WTC11 (cell line): Measurements from ENCODE around the gene RSPRY1. TPM values are rescaled to one million over a fixed set of nuclear protein-coding genes. Genes with fewer than 3 reads are reported as not detected.

ENCODE experiments used
- ATAC-seq: fragments of 200-7000 bp; cut with Tn5 transposase; 2 replicates; pipeline ENCODE4 v1.10.0; 2021; ENCODE audit warnings: mild to moderate bottlenecking, moderate library complexity
- CTCF ChIA-PET: fragments of 300-600 bp; sonication (Branson Sonifier 250); formaldehyde crosslinking; loops from one replicate; lab custom pipeline; 2021; ENCODE audit warnings: antibody characterized with exemption; lab: Charles Lee
- POLR2A ChIA-PET: fragments of 350-600 bp; sonication (Branson Sonifier 250); formaldehyde crosslinking; loops from one replicate; lab custom pipeline; 2021; ENCODE audit warnings: antibody characterized with exemption; lab: Charles Lee
- DNase-seq: peaks from one replicate; pipeline ENCODE4 v3.0.0; 2021; ENCODE audit warnings: low spot score
- H3K27ac Mint-ChIP-seq: 2 replicates; pipeline ENCODE4 v1.8.0; 2021; ENCODE audit warnings: mixed read lengths
- H3K27me3 Mint-ChIP-seq: 2 replicates; pipeline ENCODE4 v1.8.0; 2021; ENCODE audit warnings: low read depth, mild to moderate bottlenecking, moderate library complexity, mixed read lengths
- H3K36me3 Mint-ChIP-seq: 2 replicates; pipeline ENCODE4 v1.8.0; 2021; ENCODE audit warnings: mixed read lengths
- H3K4me1 Mint-ChIP-seq: 2 replicates; pipeline ENCODE4 v1.8.0; 2022; ENCODE audit warnings: mixed read lengths
- H3K4me3 Mint-ChIP-seq: 2 replicates; pipeline ENCODE4 v1.8.0; 2021; ENCODE audit warnings: mild to moderate bottlenecking, moderate library complexity, mixed read lengths
- H3K9me3 Mint-ChIP-seq: 2 replicates; pipeline ENCODE4 v1.8.0; 2021; ENCODE audit warnings: mixed read lengths
- CTCF ChIP-seq: fragments of 200-600 bp; IDR thresholded peaks from 2 replicates; pipeline ENCODE4 v1.8.0; 2022; ENCODE audit warnings: antibody characterized with exemption
- E2F5 ChIP-seq: sonication (generic); formaldehyde crosslinking; IDR thresholded peaks from 2 replicates; pipeline ENCODE4 v1.8.1; 2022; ENCODE audit warnings: mild to moderate bottlenecking, moderate library complexity, missing genetic modification reagents
- FOXK1 ChIP-seq: sonication (generic); formaldehyde crosslinking; IDR thresholded peaks from 2 replicates; pipeline ENCODE4 v1.8.0; 2022; ENCODE audit warnings: mild to moderate bottlenecking, moderate library complexity, missing genetic modification reagents
- GRHL2 ChIP-seq: fragments of 250-450 bp; sonication (Bioruptor Pico); IDR thresholded peaks from 2 replicates; pipeline ENCODE4 v1.8.0; 2022; ENCODE audit warnings: mild to moderate bottlenecking, moderate library complexity; ENCODE audit not compliant: insufficient replicate concordance, severe bottlenecking
- HMGXB4 ChIP-seq: sonication (generic); formaldehyde crosslinking; IDR thresholded peaks from 2 replicates; pipeline ENCODE4 v1.8.1; 2023; ENCODE audit warnings: mild to moderate bottlenecking, moderate library complexity, missing genetic modification reagents
- KAT7 ChIP-seq: sonication (generic); formaldehyde crosslinking; IDR thresholded peaks from 2 replicates; pipeline ENCODE4 v1.8.1; 2023; ENCODE audit warnings: missing genetic modification reagents, mild to moderate bottlenecking, borderline replicate concordance
- MYBL2 ChIP-seq: sonication (generic); formaldehyde crosslinking; IDR thresholded peaks from 2 replicates; pipeline ENCODE4 v1.8.1; 2023; ENCODE audit warnings: mild to moderate bottlenecking, moderate library complexity, missing genetic modification reagents
- USF2 ChIP-seq: sonication (generic); formaldehyde crosslinking; IDR thresholded peaks from 2 replicates; pipeline ENCODE4 v1.8.1; 2023; ENCODE audit warnings: mild to moderate bottlenecking, missing genetic modification reagents, moderate library complexity
- ZBTB43 ChIP-seq: sonication (generic); formaldehyde crosslinking; IDR thresholded peaks from 2 replicates; pipeline ENCODE4 v1.8.1; 2023; ENCODE audit warnings: mild to moderate bottlenecking, missing genetic modification reagents
- ZMAT4 ChIP-seq: fragments of 250-450 bp; sonication (Bioruptor Pico); IDR thresholded peaks from 2 replicates; pipeline ENCODE4 v1.9.0; 2021; ENCODE audit warnings: mild to moderate bottlenecking
- total RNA-seq: library from RNA; stranded (reverse); gene quantifications from 3 replicates; pipeline ENCODE4 v1.2.3, GENCODE V29; 2021

Gene RSPRY1
- total RNA-seq, 1 experiment from 2014 or later, result 26.8 TPM

- TF ChIP-seq HMGXB4 (CRISPR knock-in tag) (no peak), ZMAT4 (CRISPR knock-in tag) (no peak)
These were observed 5.0 kb downstream of the RSPRY1 start (continued) for GRCh38 chr16:57191056-57191571.

- ATAC-seq (no peak), DNase-seq (no peak)
- Mint-ChIP-seq H3K4me1 (peaks cover 24% of the 10 kb centered on the region), H3K4me3 (no peak overlapping the region), H3K27ac (no peak overlapping the region), H3K9me3 (no peaks in the 10 kb centered on the region), H3K36me3 (no peaks in the 10 kb centered on the region), H3K27me3 (no peaks in the 10 kb centered on the region)
- TF ChIP-seq E2F5, result no peak
- POLR2A ChIA-PET, result interaction anchor here (0.6 to 0.7 kb wide), 2 partner anchors 12 to 14 kb away, joined by 3 to 4 read pairs; no protein-coding TSS in a partner anchor
- CTCF ChIA-PET, result interaction anchor here (0.7 kb wide), 1 partner anchor 108 kb away, joined by 5 read pairs; no protein-coding TSS in a partner anchor
These were observed 6.0 kb downstream of the RSPRY1 start for GRCh38 chr16:57192146-57192545.

- H3K27me3 Mint-ChIP-seq, result no peaks in the 10 kb centered on the region
- ChIA-PET POLR2A (interaction anchor here (0.6 to 0.7 kb wide), 2 partner anchors 13 kb away, joined by 3 to 4 read pairs; no protein-coding TSS in a partner anchor), CTCF (interaction anchor here (0.7 kb wide), 2 partner anchors 109 to 406 kb away, joined by 3 to 5 read pairs; no protein-coding TSS in a partner anchor)
- TF ChIP-seq MYBL2 (CRISPR knock-in tag), result no peak
- no peak for TF ChIP-seq USF2 (CRISPR knock-in tag)
- no peak for TF ChIP-seq HMGXB4 (CRISPR knock-in tag)
- no peak for TF ChIP-seq GRHL2 (CRISPR knock-in tag)
- no peak for TF ChIP-seq ZBTB43
- H3K27ac Mint-ChIP-seq, result no peak overlapping the region
- no peak for ATAC-seq
- H3K4me3 Mint-ChIP-seq, result no peak overlapping the region
- no peaks in the 10 kb centered on the region for H3K36me3 Mint-ChIP-seq
- DNase-seq, result no peak
- H3K4me1 Mint-ChIP-seq, result peaks cover 22% of the 10 kb centered on the region
- H3K9me3 Mint-ChIP-seq, result no peaks in the 10 kb centered on the region
These were observed 6.8 kb downstream of the RSPRY1 start for GRCh38 chr16:57192720-57193486.

- peaks cover 12% of the 10 kb centered on the region for H3K4me1 Mint-ChIP-seq
- DNase-seq (no peak), ATAC-seq (no peak)
- H3K4me3 Mint-ChIP-seq, result no peak overlapping the region
- no peaks in the 10 kb centered on the region for H3K27me3 Mint-ChIP-seq
- ChIA-PET POLR2A (no interaction called here), CTCF (no interaction called here)
- no peak overlapping the region; the same call in 1 of the 2 replicates for H3K27ac Mint-ChIP-seq
- peaks cover 11% of the 10 kb centered on the region for H3K36me3 Mint-ChIP-seq
- H3K9me3 Mint-ChIP-seq, result peaks cover 6% of the 10 kb centered on the region; the same call in 1 of the 2 replicates
- no peak for TF ChIP-seq FOXK1 (CRISPR knock-in tag)
- no peak for TF ChIP-seq KAT7
- no peak for TF ChIP-seq CTCF
These were observed 8.4 kb downstream of the RSPRY1 start for GRCh38 chr16:57194512-57194911.
